Tibial nerve (tissue), 4 donors: Measurements from ENCODE around the gene ARHGAP20.

Source experiments
- EP300 ChIP-seq, 2 donors: sonication (generic); formaldehyde crosslinking; IDR thresholded peaks; one replicate each; pipeline ENCODE4 v1.6.1; 2017; ENCODE audit warnings: antibody characterized with exemption in 2 of 2, mild to moderate bottlenecking in 1 of 2
- POLR2A ChIP-seq, 2 donors: fragments of 450-650 bp; IDR thresholded peaks; one replicate each; pipeline ENCODE4 v1.6.1; 2017; ENCODE audit warnings: antibody characterized with exemption in 2 of 2, mild to moderate bottlenecking in 2 of 2, moderate library complexity in 2 of 2
- TF ChIP-seq, protein P1 (sequence below), 5 experiments: fragments of 200-600 bp in 3 of 5; fragments of 450-650 bp in 2 of 5; sonication (generic) in 3 of 5; IDR thresholded peaks; one replicate each; pipeline ENCODE4 v1.5.1; 2016 to 2019; ENCODE audit warnings: antibody characterized with exemption in 5 of 5, mild to moderate bottlenecking in 3 of 5, moderate library complexity in 2 of 5

DNA sequence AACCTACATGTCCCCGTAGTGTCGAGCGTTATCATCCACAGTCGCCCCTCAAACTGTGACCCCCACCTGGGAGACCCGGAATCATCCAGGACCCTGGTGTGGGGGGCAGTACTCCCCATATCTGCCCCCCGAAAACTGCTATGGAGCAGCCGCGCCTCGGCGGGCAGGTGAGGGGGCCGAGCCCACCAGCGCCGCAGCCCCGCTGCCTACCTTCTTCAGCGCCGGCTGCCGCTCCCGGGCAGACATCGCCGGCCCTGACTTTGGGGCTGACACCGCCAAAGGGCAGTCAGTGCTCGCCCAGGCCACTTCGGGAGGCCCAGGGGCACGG lies 825 bp downstream of the ARHGAP20 start:
- TF ChIP-seq EP300 (IDR thresholded peaks at IDR 0.05) (no peak), POLR2A (IDR thresholded peaks at IDR 0.05) (no peak)
- TF ChIP-seq, protein P1, sequence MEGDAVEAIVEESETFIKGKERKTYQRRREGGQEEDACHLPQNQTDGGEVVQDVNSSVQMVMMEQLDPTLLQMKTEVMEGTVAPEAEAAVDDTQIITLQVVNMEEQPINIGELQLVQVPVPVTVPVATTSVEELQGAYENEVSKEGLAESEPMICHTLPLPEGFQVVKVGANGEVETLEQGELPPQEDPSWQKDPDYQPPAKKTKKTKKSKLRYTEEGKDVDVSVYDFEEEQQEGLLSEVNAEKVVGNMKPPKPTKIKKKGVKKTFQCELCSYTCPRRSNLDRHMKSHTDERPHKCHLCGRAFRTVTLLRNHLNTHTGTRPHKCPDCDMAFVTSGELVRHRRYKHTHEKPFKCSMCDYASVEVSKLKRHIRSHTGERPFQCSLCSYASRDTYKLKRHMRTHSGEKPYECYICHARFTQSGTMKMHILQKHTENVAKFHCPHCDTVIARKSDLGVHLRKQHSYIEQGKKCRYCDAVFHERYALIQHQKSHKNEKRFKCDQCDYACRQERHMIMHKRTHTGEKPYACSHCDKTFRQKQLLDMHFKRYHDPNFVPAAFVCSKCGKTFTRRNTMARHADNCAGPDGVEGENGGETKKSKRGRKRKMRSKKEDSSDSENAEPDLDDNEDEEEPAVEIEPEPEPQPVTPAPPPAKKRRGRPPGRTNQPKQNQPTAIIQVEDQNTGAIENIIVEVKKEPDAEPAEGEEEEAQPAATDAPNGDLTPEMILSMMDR (IDR thresholded peaks at IDR 0.05), result no peak
